ENCODE data around the gene SIGLEC15.

DNA sequence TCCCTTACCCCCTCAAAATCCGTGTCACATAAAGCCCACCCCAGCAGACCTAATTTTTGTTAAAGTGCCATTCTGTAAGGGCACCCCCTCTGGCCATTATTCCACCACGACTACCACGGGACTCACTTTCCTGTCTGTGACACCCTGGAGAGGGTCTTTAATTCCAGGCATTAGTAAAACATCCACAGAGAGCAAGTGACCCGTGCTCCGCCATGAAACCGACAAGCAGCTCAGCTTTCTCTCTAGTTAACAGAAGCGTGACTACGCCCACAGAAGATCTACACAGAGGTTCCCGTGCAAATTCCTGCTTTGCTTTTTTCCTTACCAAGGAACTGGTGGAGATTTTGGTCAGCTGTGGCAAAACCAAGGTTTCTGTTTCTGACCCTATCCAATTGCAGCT lies 4.4 kb downstream of the SIGLEC15 start:
- TF ChIP-seq, protein P1, sequence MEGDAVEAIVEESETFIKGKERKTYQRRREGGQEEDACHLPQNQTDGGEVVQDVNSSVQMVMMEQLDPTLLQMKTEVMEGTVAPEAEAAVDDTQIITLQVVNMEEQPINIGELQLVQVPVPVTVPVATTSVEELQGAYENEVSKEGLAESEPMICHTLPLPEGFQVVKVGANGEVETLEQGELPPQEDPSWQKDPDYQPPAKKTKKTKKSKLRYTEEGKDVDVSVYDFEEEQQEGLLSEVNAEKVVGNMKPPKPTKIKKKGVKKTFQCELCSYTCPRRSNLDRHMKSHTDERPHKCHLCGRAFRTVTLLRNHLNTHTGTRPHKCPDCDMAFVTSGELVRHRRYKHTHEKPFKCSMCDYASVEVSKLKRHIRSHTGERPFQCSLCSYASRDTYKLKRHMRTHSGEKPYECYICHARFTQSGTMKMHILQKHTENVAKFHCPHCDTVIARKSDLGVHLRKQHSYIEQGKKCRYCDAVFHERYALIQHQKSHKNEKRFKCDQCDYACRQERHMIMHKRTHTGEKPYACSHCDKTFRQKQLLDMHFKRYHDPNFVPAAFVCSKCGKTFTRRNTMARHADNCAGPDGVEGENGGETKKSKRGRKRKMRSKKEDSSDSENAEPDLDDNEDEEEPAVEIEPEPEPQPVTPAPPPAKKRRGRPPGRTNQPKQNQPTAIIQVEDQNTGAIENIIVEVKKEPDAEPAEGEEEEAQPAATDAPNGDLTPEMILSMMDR (IDR thresholded peaks at IDR 0.05 in 4 of 5, conservative IDR thresholded peaks at IDR 0.05 in 1 of 5) = no peak
- TF ChIP-seq POLR2A (IDR thresholded peaks at IDR 0.05) = no peak
